ENCODE data around the gene HTR3D.
"Not testable (repeated sequence)": the region's sequence is repeated elsewhere in the genome, so short reads cannot be mapped to it uniquely, and the experiment has no call there.

GRCh38 chr3:184025256-184025655 is 6.3 kb upstream of the HTR3D start:
- not testable (repeated sequence) for TF ChIP-seq CTCF, POLR2A (IDR thresholded peaks at IDR 0.05)
